HG03045 (cell line): ENCODE measurements around the gene SMIM44.

Source experiments
- ATAC-seq: cut with Tn5 transposase; IDR thresholded peaks from one replicate; pipeline ENCODE4 v1.9.1; 2021; ENCODE audit warnings: mild to moderate bottlenecking, moderate library complexity; ENCODE audit not compliant: unreplicated experiment

The SMIM44 gene

GRCh38 chr19:3442487-3443071 lies 40.7 kb downstream of the SMIM44 start:
- no peak for ATAC-seq

GRCh38 chr19:3441986-3442329 lies 41.3 kb downstream of the SMIM44 start:
- no peak for ATAC-seq

- no peak for ATAC-seq
Measured at GRCh38 chr19:3441089-3441985, 41.9 kb downstream of the SMIM44 start.

- no peak for ATAC-seq
Measured at GRCh38 chr19:3440082-3440481, 43.2 kb downstream of the SMIM44 start.

- ATAC-seq: peak; percentile 85
Measured at GRCh38 chr19:3434630-3435553, 48.3 kb downstream of the SMIM44 start.

GRCh38 chr19:3433805-3434540 lies 49.3 kb downstream of the SMIM44 start:
- no peak for ATAC-seq

GRCh38 chr19:3433313-3433712 lies 49.9 kb downstream of the SMIM44 start:
- no peak for ATAC-seq
